Spleen (tissue), 11 donors: ENCODE data around the gene ANKRD12. TPM values are rescaled to one million over a fixed set of nuclear protein-coding genes. Genes with fewer than 3 reads are reported as not detected.

ENCODE experiments used
- DNase-seq: peaks from one replicate; pipeline ENCODE4 v3.0.0-alpha.2; 2020
- H3K27ac ChIP-seq, 8 donors: fragments of 200-600 bp; sonication (generic) in 7 of 8; 1 replicate in 4 of 8; 2 replicates in 4 of 8; pipeline versions ENCODE4 v1.5.0 to v1.8.0; 2016 to 2021; ENCODE audit warnings: inconsistent platforms in 4 of 8, mild to moderate bottlenecking in 4 of 8, moderate library complexity in 1 of 8
- H3K27me3 ChIP-seq, 7 donors: fragments of 200-600 bp; sonication (generic) in 6 of 7; replicated peaks in 1 of 7; 1 replicate in 4 of 7; 2 replicates in 3 of 7; pipeline versions ENCODE4 v1.5.0 to v1.8.0; 2016 to 2021; ENCODE audit warnings: inconsistent platforms in 3 of 7, mild to moderate bottlenecking in 1 of 7
- H3K36me3 ChIP-seq, 6 donors: fragments of 200-600 bp; sonication (generic) in 5 of 6; 1 replicate in 4 of 6; 2 replicates in 2 of 6; pipeline versions ENCODE4 v1.5.0 to v1.8.0; 2016 to 2021; ENCODE audit warnings: inconsistent platforms in 2 of 6
- H3K4me1 ChIP-seq, 6 donors: fragments of 200-600 bp; sonication (generic) in 5 of 6; 1 replicate in 3 of 6; 2 replicates in 3 of 6; pipeline versions ENCODE4 v1.5.0 to v1.8.0; 2016 to 2021; ENCODE audit warnings: inconsistent platforms in 3 of 6
- H3K4me3 ChIP-seq, 8 donors: fragments of 200-600 bp; sonication (generic) in 7 of 8; 1 replicate in 4 of 8; 2 replicates in 4 of 8; pipeline versions ENCODE4 v1.5.0 to v1.8.0; 2016 to 2021; ENCODE audit warnings: inconsistent platforms in 4 of 8, mild to moderate bottlenecking in 4 of 8, moderate library complexity in 2 of 8
- H3K9me3 ChIP-seq, 8 donors: fragments of 200-600 bp; sonication (generic) in 7 of 8; 1 replicate in 4 of 8; 2 replicates in 4 of 8; pipeline versions ENCODE4 v1.5.0 to v1.8.0; 2016 to 2021; ENCODE audit warnings: inconsistent platforms in 4 of 8
- POLR2A ChIP-seq, 3 donors: fragments of 450-650 bp; IDR thresholded peaks; one replicate each; pipeline ENCODE4 v1.5.1; 2017; ENCODE audit warnings: antibody characterized with exemption in 3 of 3, mild to moderate bottlenecking in 1 of 3
- POLR2AphosphoS5 ChIP-seq, 3 donors: sonication (generic); formaldehyde crosslinking; IDR thresholded peaks; one replicate each; pipeline ENCODE4 v1.5.1; 2017; ENCODE audit warnings: antibody characterized with exemption in 3 of 3
- WGBS, 5 donors: extraction: QIAGEN DNeasy Blood & Tissue Kit in 3 of 5; methylation state at CpG; one replicate each; pipeline versions ENCODE4 v1.1.5 to v1.1.7; 2013 to 2018; 5-methylcytosine and 5-hydroxymethylcytosine counted together
- intact Hi-C: fragments of 100-400 bp; cut with DNase I; formaldehyde crosslinking; loops from one replicate; pipeline ENCODE4 v1.15.0; 2023; ENCODE audit warnings: low total_unique reads
- polyA plus RNA-seq, 3 donors: library from polyadenylated mRNA; stranded (reverse); fragments of 200-250 nt; gene quantifications; one replicate each; pipeline ENCODE4 v1.2.1, GENCODE V29; 2013
- total RNA-seq, 7 donors: library from RNA; depleted of rRNA in 3 of 7; stranded (reverse); fragments of >200 nt in 3 of 7; fragmentation: NEBNext Ultra II Directional in 4 of 7; extraction: Animal tissue kit (Norgen Biotek cat#: 25700) in 4 of 7; gene quantifications; one replicate each; pipeline versions ENCODE4 v1.1.0 to v1.2.1, GENCODE V29; 2016 to 2021
- TF ChIP-seq, protein P1 (sequence below), 11 experiments: fragments of 200-600 bp in 7 of 11; fragments of 450-650 bp in 4 of 11; sonication (generic) in 4 of 11; IDR thresholded peaks in 8 of 11; conservative IDR thresholded peaks in 3 of 11; 1 replicate in 7 of 11; 2 replicates in 4 of 11; pipeline versions ENCODE4 v1.4.0 to v1.8.0; 2016 to 2021; ENCODE audit warnings: antibody characterized with exemption in 11 of 11, inconsistent platforms in 4 of 11, mild to moderate bottlenecking in 1 of 11
- donor health status: healthy with polysubstance abuse.
- donor health status: DM: no; HTN: no; CAD: no; lungs with moderate emphysema.
- donor health status: DM: no; HTN: no; CAD: no.
- donor health status: Bipolar disorder and iron deficiency.
- donor health status: healthy.
- donor health status: DM: no; HTN: no; CAD: no.
- donor health status: DM: yes; HTN: yes; CAD: no.

The ANKRD12 gene
- total and polyA plus RNA-seq, 10 donors = 7.6 to 122 (median 84.4) TPM

DNA sequence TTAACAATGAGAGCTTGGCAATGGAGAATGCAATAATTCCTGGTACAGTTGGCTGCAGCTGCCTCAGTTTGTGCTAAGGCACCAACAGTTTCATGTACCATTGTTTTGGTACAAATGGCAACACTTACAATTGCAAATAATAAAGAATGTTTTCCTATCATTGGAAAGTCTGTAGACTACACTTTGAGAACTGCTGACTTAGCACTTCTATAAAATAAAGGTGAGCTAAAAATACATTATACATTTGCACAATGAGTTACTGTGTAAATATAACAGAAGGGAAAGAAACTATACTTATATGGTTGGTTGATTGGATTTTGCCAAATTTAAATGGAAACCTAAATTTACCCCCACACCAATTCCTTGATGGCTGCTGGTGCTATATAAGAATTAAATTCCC is 153.1 kb downstream of the ANKRD12 start:
- no peaks in the 10 kb centered on the region for H3K4me1 ChIP-seq
- H3K27me3 ChIP-seq = no peaks in the 10 kb centered on the region
- no peak for DNase-seq
- no peak overlapping the region for H3K4me3 ChIP-seq
- H3K27ac ChIP-seq = no peak overlapping the region
- peaks cover 0 to 56% (median 48%) of the 10 kb centered on the region in 8 donors for H3K9me3 ChIP-seq
- TF ChIP-seq POLR2AphosphoS5 (IDR thresholded peaks at IDR 0.05) (no peak), POLR2A (IDR thresholded peaks at IDR 0.05) (no peak)
- TF ChIP-seq, protein P1, sequence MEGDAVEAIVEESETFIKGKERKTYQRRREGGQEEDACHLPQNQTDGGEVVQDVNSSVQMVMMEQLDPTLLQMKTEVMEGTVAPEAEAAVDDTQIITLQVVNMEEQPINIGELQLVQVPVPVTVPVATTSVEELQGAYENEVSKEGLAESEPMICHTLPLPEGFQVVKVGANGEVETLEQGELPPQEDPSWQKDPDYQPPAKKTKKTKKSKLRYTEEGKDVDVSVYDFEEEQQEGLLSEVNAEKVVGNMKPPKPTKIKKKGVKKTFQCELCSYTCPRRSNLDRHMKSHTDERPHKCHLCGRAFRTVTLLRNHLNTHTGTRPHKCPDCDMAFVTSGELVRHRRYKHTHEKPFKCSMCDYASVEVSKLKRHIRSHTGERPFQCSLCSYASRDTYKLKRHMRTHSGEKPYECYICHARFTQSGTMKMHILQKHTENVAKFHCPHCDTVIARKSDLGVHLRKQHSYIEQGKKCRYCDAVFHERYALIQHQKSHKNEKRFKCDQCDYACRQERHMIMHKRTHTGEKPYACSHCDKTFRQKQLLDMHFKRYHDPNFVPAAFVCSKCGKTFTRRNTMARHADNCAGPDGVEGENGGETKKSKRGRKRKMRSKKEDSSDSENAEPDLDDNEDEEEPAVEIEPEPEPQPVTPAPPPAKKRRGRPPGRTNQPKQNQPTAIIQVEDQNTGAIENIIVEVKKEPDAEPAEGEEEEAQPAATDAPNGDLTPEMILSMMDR (IDR thresholded peaks at IDR 0.05 in 8 of 11, conservative IDR thresholded peaks at IDR 0.05 in 3 of 11) = no peak
- intact Hi-C loops = no loop called here
- H3K36me3 ChIP-seq = no peaks in the 10 kb centered on the region

DNA sequence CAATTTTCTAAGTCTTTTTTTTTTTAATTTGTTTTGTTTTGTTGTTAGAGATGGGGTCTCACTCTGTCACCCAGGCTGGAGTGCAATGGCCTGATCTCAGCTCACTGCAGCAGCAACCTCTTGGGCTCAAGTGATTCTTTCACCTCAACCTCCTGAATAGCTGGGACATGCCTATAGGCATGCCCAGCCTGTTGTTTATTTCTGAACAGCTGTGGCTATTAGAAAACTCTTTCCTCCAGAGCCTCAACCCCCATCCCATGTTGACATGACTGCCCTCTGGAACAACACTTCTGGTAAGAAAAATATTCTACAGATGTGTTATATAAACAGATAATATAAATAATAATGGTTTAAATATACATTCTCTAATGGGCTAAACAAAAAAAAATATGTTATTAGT is 153.6 kb downstream of the ANKRD12 start:
- intact Hi-C loops = no loop called here
- H3K4me1 ChIP-seq = no peaks in the 10 kb centered on the region
- no peaks in the 10 kb centered on the region for H3K36me3 ChIP-seq
- peaks cover 0 to 60% (median 51%) of the 10 kb centered on the region in 8 donors for H3K9me3 ChIP-seq
- no peak overlapping the region for H3K27ac ChIP-seq
- DNase-seq = no peak
- H3K27me3 ChIP-seq = no peaks in the 10 kb centered on the region
- no peak overlapping the region for H3K4me3 ChIP-seq
- TF ChIP-seq POLR2A (IDR thresholded peaks at IDR 0.05) (no peak), POLR2AphosphoS5 (IDR thresholded peaks at IDR 0.05) (no peak)
- TF ChIP-seq, protein P1 (IDR thresholded peaks at IDR 0.05 in 8 of 11, conservative IDR thresholded peaks at IDR 0.05 in 3 of 11) = no peak

DNA sequence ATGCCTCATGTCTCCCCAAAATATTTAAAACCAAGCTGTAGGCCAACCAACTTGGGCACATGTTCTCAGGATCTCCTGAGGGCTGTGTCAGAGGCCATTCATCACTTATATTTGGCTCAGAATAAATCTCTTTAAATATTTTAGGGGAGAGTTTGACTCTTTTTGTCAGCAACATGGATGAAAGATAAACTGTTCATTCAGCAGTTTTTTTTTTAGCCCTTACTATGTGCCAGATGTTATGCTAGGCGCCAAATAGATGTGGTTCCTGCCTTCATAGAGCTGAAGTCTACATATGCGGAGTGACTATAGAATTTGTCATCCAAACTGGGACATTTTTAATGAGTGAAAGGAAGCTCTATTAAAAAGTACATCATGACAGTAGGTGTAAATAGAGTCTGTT is 155.5 kb downstream of the ANKRD12 start:
- TF ChIP-seq, protein P1 (IDR thresholded peaks at IDR 0.05 in 8 of 11, conservative IDR thresholded peaks at IDR 0.05 in 3 of 11) = no peak
- TF ChIP-seq POLR2A (IDR thresholded peaks at IDR 0.05) (no peak), POLR2AphosphoS5 (IDR thresholded peaks at IDR 0.05) (no peak)
- 96 to 100% (median 98%) methylated on average over 2 of the region's 2 CpGs for WGBS, 5 donors
- peaks cover 0 to 76% (median 61%) of the 10 kb centered on the region in 8 donors for H3K9me3 ChIP-seq
- DNase-seq = no peak
- intact Hi-C loops = no loop called here
- H3K27me3 ChIP-seq = no peaks in the 10 kb centered on the region
- H3K4me3 ChIP-seq = no peak overlapping the region
- H3K36me3 ChIP-seq = no peaks in the 10 kb centered on the region
- no peaks in the 10 kb centered on the region for H3K4me1 ChIP-seq
- H3K27ac ChIP-seq = no peak overlapping the region

DNA sequence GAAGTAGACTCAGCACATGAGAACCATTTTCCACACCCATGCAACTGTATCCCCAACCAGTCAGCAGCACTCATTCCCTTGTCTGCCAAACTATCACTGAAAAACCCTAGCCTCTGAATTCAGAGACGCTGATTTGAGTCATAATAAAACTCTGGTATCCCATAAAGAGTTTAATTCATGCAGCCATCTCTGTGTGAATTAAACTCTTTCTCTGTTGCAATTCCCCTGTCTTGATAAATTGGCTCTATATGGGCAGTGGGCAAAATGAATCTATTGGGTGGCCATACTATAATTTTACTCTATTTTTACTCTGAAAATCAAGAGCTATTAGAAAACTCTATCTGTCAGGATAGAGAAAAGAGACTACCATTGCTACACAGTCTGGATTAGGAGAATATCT is 157.4 kb downstream of the ANKRD12 start:
- no peak for TF ChIP-seq POLR2A (IDR thresholded peaks at IDR 0.05)
- TF ChIP-seq, protein P1 (IDR thresholded peaks at IDR 0.05 in 8 of 11, conservative IDR thresholded peaks at IDR 0.05 in 3 of 11) = no peak
- TF ChIP-seq POLR2AphosphoS5 (IDR thresholded peaks at IDR 0.05) = no peak
- Histone ChIP-seq H3K4me3 (no peak overlapping the region), H3K27me3 (no peaks in the 10 kb centered on the region), H3K4me1 (no peaks in the 10 kb centered on the region), H3K9me3 (peaks cover 0 to 84% (median 68%) of the 10 kb centered on the region in 8 donors), H3K36me3 (no peaks in the 10 kb centered on the region), H3K27ac (no peak overlapping the region)
- WGBS, 5 donors = 89 to 95% (median 92%) methylated on average over 1 of the region's 1 CpG
- intact Hi-C loops = no loop called here
- DNase-seq = no peak
